Activated CD4-positive, alpha-beta T cell treated with anti-CD3 and anti-CD28 coated beads, Interleukin-2, Interleukin-4, amounts not matched to agents 100 ng/mL and 50 ng/mL, durations not matched to agents 16 hours and 8 hours (primary cell): ENCODE measurements around the gene ARID5A.
A peak's percentile ranks its signal among the peaks of the same experiment; 100 is the strongest.
"Not testable (repeated sequence)": the region's sequence is repeated elsewhere in the genome, so short reads cannot be mapped to it uniquely, and the experiment has no call there.

Experiments used
- DNase-seq: peaks from one replicate; pipeline ENCODE4 v3.0.0-alpha.2; 2020; ENCODE audit warnings: low spot score

The ARID5A gene

DNA sequence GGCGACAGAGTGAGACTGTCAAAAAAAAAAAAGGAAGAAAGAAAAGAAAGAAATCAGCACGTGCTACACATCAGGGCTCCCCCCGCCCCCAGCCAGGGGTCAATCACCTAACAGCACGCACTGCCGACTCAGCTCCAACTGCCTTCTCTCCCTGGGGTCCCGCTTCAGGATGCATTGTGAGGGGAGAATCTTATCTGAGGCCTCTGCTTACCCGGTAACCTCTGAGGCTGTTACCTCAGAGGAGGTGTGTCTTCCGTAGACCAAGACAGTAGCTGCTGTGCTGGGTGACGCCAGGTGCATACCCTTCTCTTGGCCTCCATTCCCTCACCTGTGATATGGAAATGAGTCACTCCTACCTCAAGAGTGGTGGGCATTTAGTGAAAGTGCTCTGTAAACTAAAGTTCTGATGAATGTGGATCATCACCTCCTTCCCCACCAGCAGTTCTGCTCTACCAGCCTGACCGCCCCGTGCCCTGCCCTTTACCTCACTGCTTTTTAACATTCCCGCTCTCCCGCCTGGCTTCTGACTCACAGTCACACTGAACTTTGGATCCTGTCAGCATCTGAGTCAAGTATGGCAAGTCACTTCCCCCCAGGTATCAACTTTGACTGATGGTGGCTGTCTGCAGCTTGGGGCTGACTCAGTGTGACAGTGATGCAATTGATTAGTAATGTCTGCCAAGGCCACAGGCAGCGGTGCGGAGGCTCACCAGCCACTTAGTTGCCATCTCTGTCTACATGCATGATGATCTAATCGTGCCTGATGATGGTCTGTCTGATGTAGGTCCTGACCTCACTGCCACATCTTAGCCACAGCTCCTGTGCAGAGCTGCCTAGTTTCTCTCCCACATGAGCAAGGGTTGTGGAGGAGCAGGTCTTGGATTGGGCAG, 20.1 kb downstream of the ARID5A start:
- DNase-seq = peak; percentile 74

DNA sequence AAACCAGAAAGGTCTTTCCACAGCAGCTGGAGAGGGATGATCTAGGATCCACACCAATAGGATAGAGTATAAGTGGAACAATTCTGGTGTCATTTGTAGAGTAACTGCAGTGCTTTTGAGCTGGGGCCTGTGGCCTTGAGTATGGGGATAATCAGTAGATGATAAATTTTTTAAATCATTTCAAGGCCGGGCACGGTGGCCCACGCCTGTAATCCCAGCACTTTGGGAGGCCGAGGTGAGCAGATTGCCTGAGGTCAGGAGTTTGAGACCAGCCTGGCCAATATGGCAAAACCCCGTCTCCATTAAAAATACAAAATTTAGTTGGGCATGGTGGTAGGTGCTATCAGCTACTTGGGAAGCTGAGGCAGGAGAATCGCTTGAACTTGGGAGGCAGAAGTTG, 20.9 kb downstream of the ARID5A start:
- DNase-seq = not testable (repeated sequence)

DNA sequence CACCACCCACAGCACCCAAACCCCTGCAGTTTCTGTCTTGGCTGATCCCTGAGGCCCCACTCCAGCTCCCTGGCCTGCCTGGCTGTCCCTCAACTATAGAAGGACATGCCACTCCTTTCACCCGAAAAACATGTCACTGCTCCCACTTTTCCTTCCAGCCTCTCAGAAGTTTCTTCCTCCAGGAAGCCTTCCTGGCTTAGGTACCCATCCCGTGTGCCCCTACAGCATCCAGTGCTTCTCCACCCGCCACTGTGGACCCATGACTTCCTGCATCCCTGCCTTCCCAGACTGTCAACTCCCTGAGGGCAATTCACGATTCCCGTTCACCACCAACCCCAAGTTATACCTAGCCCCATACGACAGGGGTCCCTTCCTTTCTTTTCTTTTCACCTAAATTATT, 21.5 kb downstream of the ARID5A start:
- no peak for DNase-seq

GRCh38 chr2:96558485-96558884, 21.9 kb downstream of the ARID5A start:
- DNase-seq = no peak

DNA sequence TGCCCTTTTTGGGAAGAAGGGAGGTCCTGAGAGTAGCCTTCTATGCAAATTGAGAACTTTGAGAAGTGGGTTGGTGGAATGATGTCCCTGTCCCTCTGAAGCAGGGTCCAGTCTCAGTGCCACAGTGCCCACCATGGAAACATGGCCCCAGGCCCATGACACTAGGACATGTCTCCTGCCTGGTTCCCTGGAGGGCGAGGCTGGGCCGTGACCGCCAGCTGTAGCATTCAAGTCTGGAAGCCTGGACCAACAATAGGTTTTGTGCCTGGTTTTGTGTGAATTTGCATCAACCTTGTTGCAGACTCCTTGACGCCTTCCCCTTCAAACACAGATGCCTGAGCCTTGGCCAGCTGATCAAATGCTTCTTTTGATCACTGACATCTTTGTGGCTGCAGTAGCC, 27.5 kb downstream of the ARID5A start:
- no peak for DNase-seq

DNA sequence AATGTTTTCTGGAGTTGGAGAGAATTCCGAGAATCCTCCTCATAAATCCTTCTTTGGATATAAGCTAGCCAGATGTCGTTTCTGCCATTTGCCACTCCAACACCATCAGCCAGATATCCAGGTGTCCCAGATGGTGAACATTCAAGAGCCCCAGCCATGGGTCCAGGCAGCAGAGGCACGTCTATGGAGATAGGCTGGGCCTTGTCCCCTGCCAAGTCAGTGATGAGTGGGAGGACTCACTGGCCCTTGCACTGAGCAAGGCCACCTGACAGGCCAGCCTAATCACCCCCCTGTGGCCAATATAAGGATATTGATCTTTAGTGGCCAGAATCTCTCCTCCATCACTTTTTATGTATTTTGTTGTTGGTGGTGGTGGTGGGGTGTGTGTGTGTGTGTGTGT, 28.0 kb downstream of the ARID5A start:
- DNase-seq = no peak

DNA sequence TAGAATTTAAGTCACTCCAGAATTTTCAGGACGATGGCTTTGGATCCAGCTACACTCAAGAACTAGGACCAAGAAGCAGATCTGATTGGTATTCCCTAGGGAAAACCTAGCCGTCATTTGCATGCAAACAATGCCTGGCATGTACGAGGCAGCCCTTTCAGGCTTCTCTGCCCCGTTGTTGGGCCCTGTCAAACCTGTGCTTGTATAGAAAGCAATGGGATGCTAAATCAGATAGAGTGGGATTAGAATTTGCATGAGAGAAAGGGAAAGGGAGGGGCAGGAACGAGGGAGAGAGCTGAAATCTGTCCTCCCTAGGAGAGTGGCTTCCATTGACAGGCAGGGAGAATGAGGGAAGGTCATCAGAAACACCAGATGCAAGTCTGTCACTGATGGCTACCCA, 28.6 kb downstream of the ARID5A start:
- no peak for DNase-seq

DNA sequence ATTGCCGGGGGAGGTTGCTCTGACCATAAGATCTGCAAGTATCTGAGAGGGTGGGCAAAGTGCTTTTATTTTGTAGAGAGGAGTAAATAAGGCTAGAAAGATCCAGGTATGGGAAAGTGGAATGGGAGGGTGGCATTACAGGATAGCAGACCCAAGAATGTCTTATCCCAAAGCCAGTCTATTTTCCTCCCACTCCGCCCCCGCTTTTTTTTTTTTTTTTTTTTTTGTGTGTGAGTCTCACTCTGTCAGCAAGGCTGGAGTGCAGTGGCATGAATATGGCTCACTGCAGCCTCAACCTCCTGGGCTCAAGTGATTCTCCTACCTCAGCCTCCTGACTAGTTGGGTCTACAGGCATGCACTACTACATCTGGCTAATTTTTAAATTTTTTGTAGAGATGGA, 31.5 kb downstream of the ARID5A start:
- DNase-seq = no peak

DNA sequence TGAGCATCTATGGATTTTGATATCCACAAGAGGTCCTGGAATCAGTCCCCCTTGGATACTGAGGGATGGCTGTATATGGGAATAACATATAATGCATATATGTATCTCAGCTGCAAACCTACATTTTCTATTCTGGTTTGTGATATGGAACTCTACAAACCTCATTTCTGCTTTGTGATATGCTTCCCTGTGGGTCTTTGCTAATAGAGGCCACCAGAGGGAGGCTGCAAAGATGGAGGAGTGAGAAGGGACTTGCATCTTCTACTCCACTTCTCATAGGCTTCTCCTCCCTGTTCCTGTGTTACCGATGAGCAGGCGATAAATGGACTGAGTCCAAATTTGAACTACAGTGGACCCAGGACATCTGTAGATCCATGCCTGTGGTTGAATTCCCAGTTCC, 37.8 kb downstream of the ARID5A start:
- no peak for DNase-seq

DNA sequence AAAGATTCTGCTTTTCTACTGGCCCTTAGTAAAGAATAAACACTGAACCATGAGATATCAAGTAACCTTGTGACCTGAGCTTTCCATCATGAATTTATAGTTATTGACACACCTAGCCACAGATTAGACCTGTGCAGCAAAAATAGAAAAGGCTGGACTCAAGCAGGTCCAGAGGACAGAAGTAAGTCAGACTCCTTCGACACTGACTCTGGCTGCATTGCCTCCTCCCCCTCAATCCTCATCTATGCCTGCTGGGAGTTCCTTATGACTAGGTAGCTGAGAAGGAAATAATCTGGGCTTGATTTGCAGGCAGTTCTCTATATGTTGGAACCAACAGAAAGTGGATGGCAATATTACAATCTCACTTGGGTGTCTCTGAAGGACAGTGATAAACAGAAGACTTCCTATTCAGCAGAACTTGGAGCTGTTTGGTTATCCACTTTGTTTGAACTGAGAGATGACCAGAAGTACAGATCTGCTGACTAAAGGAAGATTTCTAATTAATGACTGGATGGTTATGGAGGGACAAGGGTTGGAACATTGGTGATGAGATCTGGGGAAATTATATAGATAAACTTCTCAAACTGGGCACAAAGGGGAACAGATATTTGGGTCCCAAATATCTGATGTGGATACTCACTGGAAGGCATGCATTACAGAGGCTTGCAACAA, 39.4 kb downstream of the ARID5A start:
- no peak for DNase-seq

- no peak for DNase-seq
These were observed 40.9 kb downstream of the ARID5A start for GRCh38 chr2:96577501-96577900.

DNA sequence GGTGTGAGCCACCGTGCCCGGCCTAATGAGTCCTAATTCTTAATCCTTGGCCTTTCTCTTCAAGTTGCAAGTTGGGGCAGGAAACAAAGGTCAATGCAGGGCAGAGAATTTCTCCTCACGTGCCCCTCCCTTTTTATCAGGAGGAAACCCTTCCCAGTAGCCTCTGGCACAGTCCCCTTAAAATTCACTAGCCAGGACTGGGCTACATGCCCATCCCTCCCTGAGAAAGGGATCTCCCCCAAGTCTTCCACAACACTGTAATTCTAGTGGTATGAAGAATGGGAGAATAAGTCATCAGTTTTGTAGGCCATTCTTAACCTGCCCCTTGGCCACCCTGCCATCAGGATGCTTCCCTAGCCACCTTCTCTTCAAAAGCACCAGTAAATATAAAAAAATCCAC, 42.2 kb downstream of the ARID5A start:
- DNase-seq = no peak

DNA sequence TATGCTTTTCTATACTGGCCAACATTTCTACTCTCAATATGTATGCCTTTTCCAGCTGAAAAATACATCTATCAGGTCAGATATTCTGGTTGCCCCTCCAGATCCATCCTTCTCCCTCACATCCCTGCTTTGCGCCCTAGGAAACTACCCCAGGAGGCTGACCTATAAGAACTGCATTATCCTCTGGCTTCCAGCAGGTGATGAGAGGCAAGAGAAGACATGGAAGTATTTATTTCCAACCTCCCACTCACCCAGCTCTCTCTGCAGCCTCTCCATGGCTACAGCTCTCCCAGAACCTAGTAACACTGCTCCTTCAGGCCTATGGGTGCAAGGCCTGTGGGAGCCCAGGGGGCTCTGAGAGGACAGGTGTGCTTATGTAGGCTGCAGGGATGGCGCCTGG, 42.9 kb downstream of the ARID5A start:
- DNase-seq = no peak

- no peak for DNase-seq
These were observed 44.2 kb downstream of the ARID5A start for GRCh38 chr2:96580771-96581170.

- no peak for DNase-seq
These were observed 47.5 kb downstream of the ARID5A start for GRCh38 chr2:96584017-96584416.

DNA sequence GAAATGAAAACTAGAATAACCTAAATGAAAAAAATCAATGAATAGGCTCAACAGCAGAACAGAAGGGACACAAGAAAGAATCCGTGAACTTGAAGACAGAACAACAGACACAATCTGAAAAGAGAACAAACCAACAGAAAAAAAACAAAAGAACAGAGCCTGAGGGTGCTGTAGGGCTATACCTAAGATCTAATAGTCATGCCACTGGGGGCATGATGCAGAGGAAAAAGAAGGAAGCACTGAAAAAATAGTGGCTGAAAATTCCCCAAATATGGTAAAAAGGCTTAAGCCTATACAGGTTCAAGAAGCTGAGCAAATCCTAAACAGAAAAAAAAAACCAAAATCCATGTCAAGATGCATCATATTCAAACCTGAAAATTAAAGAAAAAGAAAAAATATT, 51.3 kb downstream of the ARID5A start:
- DNase-seq = no peak

GRCh38 chr2:96591054-96591453, 54.5 kb downstream of the ARID5A start:
- no peak for DNase-seq

- DNase-seq = no peak
These were observed 54.9 kb downstream of the ARID5A start for GRCh38 chr2:96591494-96591893.

DNA sequence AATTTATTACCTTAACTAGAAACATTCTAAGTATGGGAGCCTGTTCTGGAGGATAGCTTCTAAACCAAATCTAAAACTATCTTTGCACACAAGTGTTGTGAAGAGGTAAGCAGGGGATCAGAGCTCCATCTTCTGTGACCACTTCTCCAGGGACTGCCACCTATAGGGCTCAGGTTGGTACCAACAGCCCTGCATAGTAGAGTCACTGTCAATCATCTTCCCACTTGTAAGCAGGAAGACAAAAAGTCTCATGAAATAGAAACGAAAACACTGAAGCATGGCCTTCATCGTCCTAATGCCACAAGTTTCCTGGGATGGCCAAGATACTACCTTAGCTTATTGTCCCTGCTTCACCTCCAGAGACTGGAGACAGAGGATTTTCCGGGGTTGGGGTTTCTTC, 57.7 kb downstream of the ARID5A start:
- no peak for DNase-seq

GRCh38 chr2:96594691-96595152, 58.2 kb downstream of the ARID5A start:
- DNase-seq = peak; percentile 52

DNA sequence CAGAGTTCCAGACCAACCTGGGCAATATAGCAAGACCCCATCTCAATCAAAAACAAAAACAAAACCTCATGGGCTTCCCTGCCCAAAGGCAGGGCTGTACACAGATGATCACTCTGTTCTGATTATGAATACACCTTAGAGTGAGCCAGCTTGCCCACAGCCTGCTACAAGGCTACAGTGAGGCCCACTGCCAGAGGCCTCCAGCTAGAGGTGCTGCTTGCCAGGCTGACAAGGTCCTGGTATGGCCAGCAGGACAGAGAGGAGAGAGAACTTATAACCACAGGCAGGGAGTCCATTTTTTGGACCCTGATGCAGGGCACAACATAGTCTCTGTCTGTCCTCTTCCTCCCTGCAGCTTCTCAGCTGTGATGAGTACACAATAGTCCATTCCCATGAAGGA, 60.0 kb downstream of the ARID5A start:
- no peak for DNase-seq

DNA sequence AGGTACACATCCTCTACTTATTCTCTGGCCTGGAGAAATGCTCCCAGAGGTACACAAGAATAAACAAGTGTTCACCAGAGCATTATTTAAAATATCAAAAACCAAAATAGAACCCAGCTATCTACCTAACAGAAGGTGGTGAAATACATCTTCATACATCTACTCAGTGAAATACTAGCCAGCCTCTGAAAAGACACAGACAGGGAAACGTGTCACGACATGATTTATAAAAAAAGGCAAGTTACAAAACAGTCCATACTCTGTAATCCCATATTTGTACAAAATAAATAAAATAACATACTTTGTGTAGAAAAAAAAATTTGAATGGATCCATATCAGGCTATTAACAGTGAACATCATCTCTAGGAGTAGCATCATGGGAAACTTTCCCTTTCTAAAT, 63.4 kb downstream of the ARID5A start:
- no peak for DNase-seq
